IMR-90 (cell line): ENCODE results near the gene NT5C1B.

Source experiments
- BHLHE40 ChIP-seq: fragments of 150-350 bp; IDR thresholded peaks from 2 replicates; pipeline ENCODE4 v1.6.1; 2016; ENCODE audit warnings: mild to moderate bottlenecking, low read depth, low read length
- CEBPB ChIP-seq: IDR thresholded peaks from 2 replicates; pipeline ENCODE4 v1.6.1; 2012; ENCODE audit warnings: low read depth, low read length, improper control_type of control experiment
- CTCF ChIP-seq: conservative IDR thresholded peaks from 2 replicates; pipeline ENCODE4 v1.5.1; 2012; ENCODE audit warnings: mild to moderate bottlenecking, low read depth, low read length, improper control_type of control experiment
- ELK1 ChIP-seq: fragments of 150-350 bp; IDR thresholded peaks from 2 replicates; pipeline ENCODE4 v1.6.1; 2016; ENCODE audit warnings: low read depth, mild to moderate bottlenecking, low read length, moderate library complexity, borderline replicate concordance
- FOS ChIP-seq: fragments of 150-350 bp; IDR thresholded peaks from 2 replicates; pipeline ENCODE4 v1.6.1; 2016; ENCODE audit warnings: low read depth, low read length
- MAZ ChIP-seq: IDR thresholded peaks from 2 replicates; pipeline ENCODE4 v1.6.1; 2012; ENCODE audit warnings: low read depth, mild to moderate bottlenecking, low read length, improper control_type of control experiment, moderate library complexity, borderline replicate concordance
- POLR2A ChIP-seq: IDR thresholded peaks from 2 replicates; pipeline ENCODE4 v1.6.1; 2012; ENCODE audit warnings: mild to moderate bottlenecking, low read depth, low read length
- RAD21 ChIP-seq: IDR thresholded peaks from 2 replicates; pipeline ENCODE4 v1.6.1; 2012; ENCODE audit warnings: low read length, improper control_type of control experiment
- SMC3 ChIP-seq: fragments of 150-350 bp; IDR thresholded peaks from 2 replicates; pipeline ENCODE4 v1.6.1; 2016; ENCODE audit warnings: low read depth, mild to moderate bottlenecking, antibody characterized with exemption, low read length, moderate library complexity

GRCh38 chr2:18549083-18549482 lies 40.3 kb downstream of the NT5C1B start:
- TF ChIP-seq CTCF (no peak), SMC3 (no peak), BHLHE40 (no peak), POLR2A (no peak), RAD21 (no peak), FOS (no peak), CEBPB (no peak), MAZ (no peak), ELK1 (no peak)
